D721Med (cell line): Measurements from ENCODE around the gene TRAPPC8.
"Not testable (repeated sequence)": the region's sequence is repeated elsewhere in the genome, so short reads cannot be mapped to it uniquely, and the experiment has no call there.

ENCODE experiments used
- DNase-seq: peaks from one replicate; pipeline ENCODE4 v3.0.0; 2011; ENCODE audit warnings: low spot score; ENCODE audit not compliant: insufficient read length
- FAIRE-seq: peaks from 2 replicates; lab custom pipeline; 2011; peaks lifted over from hg19 to GRCh38; lab: Jason Lieb, UNC
- CTCF ChIP-seq: IDR thresholded peaks from 2 replicates; pipeline ENCODE4 v1.5.1; 2012; ENCODE audit warnings: mild to moderate bottlenecking, control low read depth; ENCODE audit not compliant: insufficient read depth; ENCODE audit errors: missing control alignments

Gene TRAPPC8

GRCh38 chr18:31918733-31919132 is 24.2 kb downstream of the TRAPPC8 start:
- TF ChIP-seq CTCF, result no peak
- DNase-seq (no peak), FAIRE-seq (no peak)

GRCh38 chr18:31901063-31901462 is 41.9 kb downstream of the TRAPPC8 start:
- DNase-seq (no peak), FAIRE-seq (peak; percentile 38)
- no peak for TF ChIP-seq CTCF

GRCh38 chr18:31899771-31900170 is 43.2 kb downstream of the TRAPPC8 start:
- not testable (repeated sequence) for FAIRE-seq, DNase-seq

- peak; percentile 61 for FAIRE-seq
- no peak for TF ChIP-seq CTCF
- DNase-seq, result no peak
These were observed 50.0 kb downstream of the TRAPPC8 start for GRCh38 chr18:31892936-31893335.

- peak; percentile 51 for FAIRE-seq
- no peak for DNase-seq
- TF ChIP-seq CTCF, result no peak
These were observed 51.4 kb downstream of the TRAPPC8 start for GRCh38 chr18:31891566-31891965.

GRCh38 chr18:31884020-31884419 is 58.9 kb downstream of the TRAPPC8 start:
- DNase-seq, result no peak
- no peak for TF ChIP-seq CTCF
- FAIRE-seq, result no peak

GRCh38 chr18:31880186-31880898 is 62.6 kb downstream of the TRAPPC8 start:
- DNase-seq (no peak), FAIRE-seq (peak; percentile 75)
- TF ChIP-seq CTCF, result no peak
